GM12801 (cell line): ENCODE measurements around the gene RNF130.

Experiments used
- CTCF ChIP-seq: IDR thresholded peaks from one replicate; pipeline ENCODE4 v1.5.1; 2011; ENCODE audit warnings: control low read depth; ENCODE audit not compliant: insufficient read length; ENCODE audit errors: extremely low read depth

Gene RNF130

GRCh38 chr5:180116077-180116999 is 44.8 kb upstream of the RNF130 start:
- TF ChIP-seq CTCF = no peak

- no peak for TF ChIP-seq CTCF
Measured at GRCh38 chr5:180115326-180116076, 43.9 kb upstream of the RNF130 start.

GRCh38 chr5:180114304-180115003 is 42.9 kb upstream of the RNF130 start:
- no peak for TF ChIP-seq CTCF

GRCh38 chr5:180113660-180114303 is 42.2 kb upstream of the RNF130 start:
- TF ChIP-seq CTCF = no peak

GRCh38 chr5:180112181-180112861 is 40.8 kb upstream of the RNF130 start:
- TF ChIP-seq CTCF = no peak

GRCh38 chr5:180111273-180112002 is 39.9 kb upstream of the RNF130 start:
- no peak for TF ChIP-seq CTCF
